Measurements from ENCODE around the gene PEX14. TPM values are rescaled to one million over a fixed set of nuclear protein-coding genes. Genes with fewer than 3 reads are reported as not detected.
A peak's percentile ranks its signal among the peaks of the same experiment; 100 is the strongest.

PEX14 gene
- total and polyA plus RNA-seq, 9 of the 15 experiments (the other 6 are each of a cell fraction or from before 2014, with no cell fraction given), result 2.6 to 45.7 (median 22.7) TPM

DNA sequence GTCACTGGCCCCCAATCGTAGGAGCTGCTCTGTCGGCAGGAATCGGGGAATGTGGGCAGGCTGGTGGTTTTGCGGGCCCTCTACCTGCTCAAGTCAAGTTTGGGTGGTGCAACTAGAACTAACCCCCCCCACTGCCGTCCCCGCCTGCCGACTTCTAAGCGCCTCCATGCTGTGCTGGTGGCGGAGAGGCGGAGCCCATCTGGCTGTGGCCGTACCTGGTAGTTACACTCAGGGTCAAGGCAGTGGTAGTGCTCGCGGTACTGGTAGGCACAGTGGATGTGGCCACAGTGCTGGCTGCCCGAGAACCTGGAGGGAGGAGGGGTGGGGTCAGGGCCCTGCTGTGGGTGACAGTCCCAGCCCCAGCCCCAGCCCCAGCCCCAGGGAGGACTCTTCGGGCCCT lies 181.7 kb downstream of the PEX14 start:
- no peaks in the 10 kb centered on the region for H3K9me1 ChIP-seq (ENCODE audit: control insufficient read depth, insufficient read depth, low read length)
- 4% methylated on average over 15 of the region's 15 CpGs for WGBS (ENCODE audit: insufficient coverage, low coverage, missing lambda C conversion rate)
- CTCF ChIA-PET (ENCODE audit: low intra/inter-chr PET ratio), result no interaction called here
- no peak overlapping the region for H3K4me2 ChIP-seq (ENCODE audit: insufficient read depth, low read length)
- H3K9me3 ChIP-seq (replicated peaks; ENCODE audit: control insufficient read depth, insufficient read depth, low read depth, low read length), result 0 out of 2 replicates have a peak, but pooled peaks cover under 1% of the 10 kb centered on the region
- no peak overlapping the region for H2AFZ ChIP-seq (ENCODE audit: low read depth, low read length)
- peaks cover 0 to 65% of the 10 kb centered on the region in 2 experiments; a peak in 2 of 5 replicates for H3K4me1 ChIP-seq (replicated peaks in 1 of 2; ENCODE audit: control insufficient read depth in 2 of 2, insufficient read depth in 2 of 2, low read length in 2 of 2)
- no peak for FAIRE-seq
- no TSS peak for BruUV-seq (replicated peaks)
- in situ Hi-C loops (cut with MboI) (no loop called here), intact Hi-C loops (cut with micrococcal nuclease) (no loop called here)
- H4K20me1 ChIP-seq (replicated peaks; ENCODE audit: control insufficient read depth, insufficient read depth, low read length), result peaks cover 30% of the 10 kb centered on the region
- ATAC-seq, result peak; percentile 14; the same call in 2 of the 3 replicates
- peaks cover 51 to 86% of the 10 kb centered on the region in 2 experiments for H3K27me3 ChIP-seq (ENCODE audit: control insufficient read depth in 2 of 2, insufficient read depth in 2 of 2, low read length in 2 of 2)
- TF ChIP-seq ZBTB26 (CRISPR knock-in tag; IDR thresholded peaks at IDR 0.05) (no peak), NRF1 (conservative IDR thresholded peaks at IDR 0.05 in 1 of 2, IDR thresholded peaks at IDR 0.05 in 1 of 2) (no peak), POLR3G (IDR thresholded peaks at IDR 0.05; ENCODE audit: extremely low read depth, insufficient read length, insufficient replicate concordance) (no peak), E2F6 (IDR thresholded peaks at IDR 0.05; ENCODE audit: borderline replicate concordance in 1 of 2, extremely low read depth in 1 of 2, insufficient read depth in 1 of 2, insufficient read length in 1 of 2, low read depth in 1 of 2, low read length in 1 of 2, poor library complexity in 1 of 2, severe bottlenecking in 1 of 2) (no peak), SRSF3 (IDR thresholded peaks at IDR 0.05; ENCODE audit: insufficient read depth, low read length) (no peak), SREBF2 (CRISPR knock-in tag; IDR thresholded peaks at IDR 0.05) (no peak), ELF2 (CRISPR knock-in tag; IDR thresholded peaks at IDR 0.05) (no peak), ZNF134 (CRISPR knock-in tag; conservative IDR thresholded peaks at IDR 0.05) (no peak), POLR2H (tag; IDR thresholded peaks at IDR 0.05; ENCODE audit: low read depth) (no peak)
- TF ChIP-seq, protein P1, sequence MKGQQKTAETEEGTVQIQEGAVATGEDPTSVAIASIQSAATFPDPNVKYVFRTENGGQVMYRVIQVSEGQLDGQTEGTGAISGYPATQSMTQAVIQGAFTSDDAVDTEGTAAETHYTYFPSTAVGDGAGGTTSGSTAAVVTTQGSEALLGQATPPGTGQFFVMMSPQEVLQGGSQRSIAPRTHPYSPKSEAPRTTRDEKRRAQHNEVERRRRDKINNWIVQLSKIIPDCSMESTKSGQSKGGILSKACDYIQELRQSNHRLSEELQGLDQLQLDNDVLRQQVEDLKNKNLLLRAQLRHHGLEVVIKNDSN (CRISPR knock-in tag; IDR thresholded peaks at IDR 0.05), result no peak
- POLR2A ChIA-PET, result no interaction called here
- H3K4me3 ChIP-seq, result no peak overlapping the region
- no peak overlapping the region for H3K27ac ChIP-seq (ENCODE audit: extremely low read depth, low read depth, low read length)
- no peaks in the 10 kb centered on the region for H3K36me3 ChIP-seq (ENCODE audit: control insufficient read depth, insufficient read depth, low read length)
- no peak overlapping the region for H3K9ac ChIP-seq (ENCODE audit: insufficient read depth in 1 of 2, low read depth in 2 of 2, low read length in 2 of 2)
- H3K79me2 ChIP-seq (ENCODE audit: control insufficient read depth, insufficient read depth, low read length), result no peaks in the 10 kb centered on the region
- no peak for DNase-seq (ENCODE audit: extremely low read depth in 1 of 4, low spot score in 3 of 4)
